GM04503 (cell line): ENCODE data around the gene MUC5B.

ENCODE experiments used
- DNase-seq: peaks from one replicate; pipeline ENCODE4 v3.0.0-alpha.2; 2012; ENCODE audit warnings: low read depth

Gene MUC5B

DNA sequence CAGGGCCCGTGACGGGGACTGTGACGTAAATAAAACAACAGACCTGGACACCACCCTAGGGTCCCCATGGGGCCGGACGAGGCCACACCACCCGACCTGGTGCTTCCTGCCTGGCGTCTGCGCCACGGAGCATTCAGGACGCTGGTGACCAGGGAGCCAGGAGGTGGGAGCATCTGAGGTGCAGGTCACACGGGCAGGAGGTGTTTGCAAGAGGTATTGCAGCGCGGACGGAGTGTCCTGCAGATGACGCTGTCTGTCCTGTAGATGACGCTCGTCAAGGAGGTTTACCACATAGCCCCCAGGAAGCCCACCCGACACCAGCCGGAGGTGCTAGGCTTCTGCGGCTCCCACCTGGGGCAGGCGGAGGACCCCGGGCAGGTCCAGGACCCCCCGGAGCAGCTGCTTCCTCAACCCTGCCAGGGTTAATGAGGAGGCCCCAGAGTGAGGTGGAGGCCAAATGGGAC is 986 bp upstream of the MUC5B start:
- no peak for DNase-seq

DNA sequence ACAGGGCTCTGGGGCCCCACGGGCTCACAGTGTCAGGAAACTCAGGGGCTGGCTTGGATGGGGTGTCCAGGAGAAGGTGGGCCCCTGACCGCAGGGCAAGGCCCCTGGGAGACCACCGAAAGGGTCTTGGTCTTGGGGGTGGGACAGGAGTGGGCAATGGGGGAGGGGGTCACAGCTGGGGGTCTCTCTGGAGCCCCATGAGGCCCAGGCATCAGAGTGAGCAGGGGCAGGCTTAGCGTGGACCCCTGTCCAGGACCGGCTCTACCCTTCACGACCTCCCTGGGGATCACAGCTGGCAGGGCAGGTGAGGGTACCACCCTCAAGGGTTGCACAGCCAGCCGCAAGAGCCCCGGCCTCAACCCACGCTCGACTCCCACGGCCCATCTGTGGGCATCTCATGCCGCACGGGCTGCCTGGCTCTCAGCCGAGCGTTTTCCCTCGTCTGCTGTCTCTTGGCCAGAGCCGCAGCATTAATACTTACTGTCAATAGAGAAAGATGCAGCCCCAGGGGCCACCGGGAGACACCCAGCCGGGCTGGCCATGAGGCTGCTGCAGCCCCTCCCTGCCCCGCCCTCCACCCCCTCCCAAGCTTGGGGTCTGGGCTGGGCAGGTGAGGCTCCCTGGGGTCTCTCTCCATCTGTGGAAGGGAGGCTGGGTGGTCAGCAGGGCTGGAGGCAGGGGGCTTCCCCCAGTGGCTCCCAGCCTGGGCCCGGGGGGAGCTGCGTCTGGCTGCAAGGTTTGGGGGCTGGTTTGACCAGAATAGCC is 662 bp downstream of the MUC5B start:
- DNase-seq, result no peak

DNA sequence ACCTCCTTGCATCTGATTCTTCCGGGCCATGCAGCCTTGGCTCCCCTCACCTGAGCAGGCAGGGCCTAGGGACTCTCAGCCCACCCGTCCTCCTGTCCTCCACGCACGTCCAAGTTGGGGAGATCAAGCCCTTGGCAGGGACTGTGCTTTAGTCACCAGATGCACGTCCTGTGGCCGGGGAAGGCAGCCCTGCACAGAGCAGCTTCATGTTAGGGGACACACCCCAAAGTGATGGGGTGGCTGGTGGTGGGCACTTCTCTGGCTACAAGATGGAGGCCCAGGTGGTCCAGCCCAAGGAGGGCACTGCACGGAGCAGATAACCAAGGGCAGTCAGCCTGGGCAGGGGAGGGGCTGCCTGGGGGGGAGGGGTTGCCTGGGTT is 1.2 kb downstream of the MUC5B start:
- DNase-seq, result no peak

DNA sequence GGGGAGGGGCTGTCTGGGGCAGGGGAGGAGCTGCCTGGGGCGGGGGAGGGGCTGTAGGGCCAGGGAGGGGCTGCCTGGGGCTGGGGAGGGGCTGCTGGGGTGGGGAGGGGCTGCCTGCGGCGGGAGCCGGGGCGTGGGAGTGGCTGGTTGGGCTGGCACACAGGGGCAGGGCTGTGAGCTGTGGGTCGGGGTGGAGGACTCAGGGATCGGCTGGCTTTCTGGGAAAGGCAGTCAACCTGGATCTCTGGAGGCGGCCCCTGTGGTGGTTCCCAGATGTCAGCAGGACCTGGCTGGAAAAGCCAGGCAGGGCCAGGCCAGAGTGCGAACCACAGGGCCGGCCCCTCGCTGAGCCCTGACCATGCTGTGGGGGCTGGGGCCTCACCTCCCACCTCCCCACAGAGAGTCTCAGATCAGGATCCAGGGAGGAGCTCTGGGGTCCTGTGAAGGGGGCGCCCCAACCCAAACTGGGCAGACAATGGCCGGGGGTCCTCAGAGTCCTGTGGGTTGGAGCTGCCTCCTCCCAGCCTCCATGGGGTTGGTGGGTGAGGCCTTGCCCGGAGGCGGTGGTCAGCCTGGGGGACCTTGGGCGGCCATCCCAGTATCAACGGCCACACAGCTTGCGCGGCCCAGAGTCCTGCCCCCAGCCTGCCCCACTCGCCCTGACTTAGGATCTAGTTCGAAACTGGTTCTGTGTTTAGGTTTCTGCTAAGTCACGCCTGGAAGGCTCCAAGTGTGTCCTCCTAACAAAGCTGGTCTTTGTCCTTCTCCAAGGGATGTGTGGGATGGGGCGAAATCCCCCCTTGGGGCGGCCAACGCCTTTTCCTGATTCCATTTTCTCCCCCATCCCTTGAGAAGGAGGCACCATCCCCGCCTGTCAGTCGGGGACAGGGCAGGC is 1.9 kb downstream of the MUC5B start:
- DNase-seq, result no peak

DNA sequence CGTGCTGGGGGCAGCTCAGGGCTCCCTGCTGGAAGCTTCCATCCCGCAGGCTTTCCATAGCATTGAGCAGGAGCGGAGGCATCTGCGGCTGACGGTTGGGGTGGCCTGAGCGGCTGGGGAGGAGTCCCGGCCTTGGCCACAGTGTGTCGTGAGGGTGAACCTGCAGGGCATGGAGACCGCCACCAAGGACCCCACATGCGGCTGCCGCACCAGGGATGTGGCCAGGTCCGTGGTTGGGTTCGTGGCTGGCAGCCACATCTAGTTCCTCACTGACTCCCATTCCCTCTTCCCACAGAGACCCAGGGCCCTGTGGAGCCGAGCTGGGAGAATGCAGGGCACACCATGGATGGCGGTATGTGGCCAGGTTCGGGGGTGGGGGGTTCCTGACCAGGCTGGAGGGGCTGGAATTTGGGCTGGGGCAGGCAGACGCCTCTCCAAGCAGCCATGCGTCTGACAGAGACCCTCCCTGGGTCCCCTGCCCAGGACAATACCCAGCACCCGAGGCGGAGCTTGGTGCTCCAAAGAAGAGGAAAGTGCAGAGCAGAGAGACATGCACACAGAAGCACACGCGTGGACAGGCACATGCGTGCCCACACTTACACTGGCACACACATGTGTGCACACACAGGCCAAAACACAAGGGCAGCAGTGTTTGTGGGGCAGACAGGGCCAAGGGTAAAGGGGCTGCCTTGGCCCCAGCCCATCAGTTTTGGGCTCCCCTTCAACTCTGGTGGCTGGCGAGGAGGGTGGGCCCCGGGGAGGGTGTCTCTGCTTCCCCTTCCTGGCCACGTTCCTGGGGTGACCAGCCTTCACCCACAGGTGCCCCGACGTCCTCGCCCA is 2.7 kb downstream of the MUC5B start:
- no peak for DNase-seq

DNA sequence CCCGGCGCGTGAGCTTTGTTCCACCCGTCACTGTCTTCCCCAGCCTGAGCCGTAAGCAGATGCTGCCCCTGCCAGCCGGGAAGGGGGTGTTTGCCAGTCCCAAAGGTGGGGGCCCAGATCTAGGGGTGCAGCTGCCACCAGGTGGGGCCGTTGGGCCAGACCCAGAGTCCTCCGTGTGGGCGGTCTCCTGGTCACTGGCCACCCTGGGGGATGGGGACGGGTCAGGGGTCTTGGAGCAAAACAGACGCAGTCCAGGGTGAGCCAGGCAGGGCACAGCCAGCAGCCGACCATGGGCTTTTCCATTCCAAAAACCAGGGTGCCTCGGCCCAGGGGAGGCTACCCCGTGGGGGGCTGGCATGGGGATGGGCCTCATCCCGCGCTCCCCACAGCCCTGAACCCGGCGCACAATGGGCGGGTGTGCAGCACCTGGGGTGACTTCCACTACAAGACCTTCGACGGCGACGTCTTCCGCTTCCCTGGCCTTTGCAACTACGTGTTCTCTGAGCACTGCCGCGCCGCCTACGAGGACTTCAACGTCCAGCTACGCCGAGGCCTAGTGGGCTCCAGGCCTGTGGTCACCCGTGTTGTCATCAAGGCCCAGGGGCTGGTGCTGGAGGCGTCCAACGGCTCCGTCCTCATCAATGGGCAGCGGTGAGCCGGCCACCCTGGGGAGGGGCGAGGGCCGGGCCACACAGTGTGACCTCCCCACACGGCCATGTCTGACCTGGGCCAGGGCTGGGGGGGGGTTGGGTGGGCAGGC is 3.5 kb downstream of the MUC5B start:
- no peak for DNase-seq

DNA sequence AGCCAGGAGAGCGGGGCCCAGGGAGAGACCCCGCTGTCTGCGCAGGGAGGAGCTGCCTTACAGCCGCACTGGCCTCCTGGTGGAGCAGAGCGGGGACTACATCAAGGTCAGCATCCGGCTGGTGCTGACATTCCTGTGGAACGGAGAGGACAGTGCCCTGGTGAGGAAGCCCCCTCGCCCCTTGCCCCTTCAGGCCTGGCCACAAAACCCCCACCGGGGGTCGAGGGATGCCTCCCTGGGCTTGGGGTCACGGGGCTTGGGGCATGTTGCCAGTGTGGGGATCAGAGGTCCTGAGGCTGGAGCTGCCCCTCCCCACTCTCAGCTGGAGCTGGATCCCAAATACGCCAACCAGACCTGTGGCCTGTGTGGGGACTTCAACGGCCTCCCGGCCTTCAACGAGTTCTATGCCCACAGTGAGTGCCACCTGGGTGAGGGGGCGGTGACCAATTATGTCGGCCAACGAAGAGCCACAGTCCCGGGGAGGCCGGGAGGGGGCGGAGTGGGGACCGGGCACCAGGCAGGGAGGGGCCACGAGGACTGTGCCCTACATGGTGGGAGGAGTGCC is 4.2 kb downstream of the MUC5B start:
- DNase-seq, result no peak

DNA sequence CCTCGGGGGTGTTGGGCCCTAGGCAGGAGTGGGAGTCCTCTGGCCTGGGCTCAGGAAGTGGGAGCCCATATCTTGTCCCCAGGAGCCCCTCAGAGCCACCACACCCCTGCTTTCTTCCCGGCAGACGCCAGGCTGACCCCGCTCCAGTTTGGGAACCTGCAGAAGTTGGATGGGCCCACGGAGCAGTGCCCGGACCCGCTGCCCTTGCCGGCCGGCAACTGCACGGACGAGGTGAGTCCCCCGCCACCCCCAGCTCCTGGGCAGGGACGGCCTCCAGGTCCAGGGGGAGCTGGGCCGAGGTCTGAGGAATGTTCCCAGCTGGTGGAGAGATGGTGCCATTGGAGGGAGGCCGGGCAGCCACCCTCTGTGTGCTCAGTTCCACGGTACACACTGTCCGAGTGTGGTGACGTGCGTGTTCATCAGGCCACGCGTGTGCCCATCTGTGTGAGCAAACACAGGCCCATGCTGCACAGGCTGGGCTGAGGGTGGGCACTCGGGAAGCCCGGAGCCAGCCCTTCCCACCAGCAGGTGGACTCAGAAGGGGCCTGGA is 4.8 kb downstream of the MUC5B start:
- no peak for DNase-seq

DNA sequence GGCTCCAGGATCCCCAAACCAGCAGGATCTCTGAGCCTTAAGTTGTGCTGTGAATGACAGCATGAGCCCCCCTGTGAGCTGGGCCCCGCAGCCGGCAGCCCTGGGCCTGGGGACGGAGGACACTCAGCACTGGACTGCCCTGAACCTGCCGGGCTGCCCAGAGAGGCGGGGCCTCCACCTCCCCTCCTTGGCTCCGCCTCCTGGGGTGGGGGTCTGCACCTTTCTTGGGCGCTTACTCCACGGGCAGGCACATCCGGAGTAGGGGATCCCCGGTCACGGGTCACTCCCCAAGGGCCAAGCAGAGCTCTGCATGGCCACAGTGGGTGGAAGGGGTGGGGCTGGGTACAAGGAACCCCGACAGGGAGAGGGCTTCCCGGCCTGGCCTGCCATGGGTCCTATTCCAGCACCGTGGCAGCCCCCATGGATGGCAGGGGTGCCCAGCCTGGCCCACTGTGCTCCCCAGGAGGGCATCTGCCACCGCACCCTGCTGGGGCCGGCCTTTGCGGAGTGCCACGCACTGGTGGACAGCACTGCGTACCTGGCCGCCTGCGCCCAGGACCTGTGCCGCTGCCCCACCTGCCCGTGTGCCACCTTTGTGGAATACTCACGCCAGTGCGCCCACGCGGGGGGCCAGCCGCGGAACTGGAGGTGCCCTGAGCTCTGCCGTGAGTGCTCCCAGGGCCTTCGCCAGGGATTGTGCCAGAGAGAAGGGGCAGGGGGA is 5.4 kb downstream of the MUC5B start:
- DNase-seq, result no peak

DNA sequence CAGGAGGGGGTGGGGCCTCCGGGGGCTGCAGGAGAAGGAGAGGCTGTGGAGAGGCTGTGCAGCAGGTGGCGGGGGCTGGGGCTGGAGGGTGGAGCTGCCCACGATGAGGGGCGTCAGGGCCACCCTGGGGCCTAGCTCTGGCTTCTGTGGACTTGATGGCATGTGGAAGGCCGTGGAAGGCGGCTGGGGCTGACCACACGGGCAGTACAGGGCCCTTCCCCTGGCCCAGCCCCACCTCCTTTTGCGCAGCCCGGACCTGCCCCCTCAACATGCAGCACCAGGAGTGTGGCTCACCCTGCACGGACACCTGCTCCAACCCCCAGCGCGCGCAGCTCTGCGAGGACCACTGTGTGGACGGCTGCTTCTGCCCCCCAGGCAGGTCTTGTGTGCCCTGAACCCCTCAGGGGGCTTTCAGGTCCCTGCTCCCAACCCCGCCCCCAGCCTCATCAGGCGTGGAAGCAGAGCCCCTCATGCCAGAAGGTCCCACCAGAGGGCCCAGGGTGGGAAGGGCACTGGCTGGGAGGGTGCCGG is 6.1 kb downstream of the MUC5B start:
- DNase-seq, result no peak

DNA sequence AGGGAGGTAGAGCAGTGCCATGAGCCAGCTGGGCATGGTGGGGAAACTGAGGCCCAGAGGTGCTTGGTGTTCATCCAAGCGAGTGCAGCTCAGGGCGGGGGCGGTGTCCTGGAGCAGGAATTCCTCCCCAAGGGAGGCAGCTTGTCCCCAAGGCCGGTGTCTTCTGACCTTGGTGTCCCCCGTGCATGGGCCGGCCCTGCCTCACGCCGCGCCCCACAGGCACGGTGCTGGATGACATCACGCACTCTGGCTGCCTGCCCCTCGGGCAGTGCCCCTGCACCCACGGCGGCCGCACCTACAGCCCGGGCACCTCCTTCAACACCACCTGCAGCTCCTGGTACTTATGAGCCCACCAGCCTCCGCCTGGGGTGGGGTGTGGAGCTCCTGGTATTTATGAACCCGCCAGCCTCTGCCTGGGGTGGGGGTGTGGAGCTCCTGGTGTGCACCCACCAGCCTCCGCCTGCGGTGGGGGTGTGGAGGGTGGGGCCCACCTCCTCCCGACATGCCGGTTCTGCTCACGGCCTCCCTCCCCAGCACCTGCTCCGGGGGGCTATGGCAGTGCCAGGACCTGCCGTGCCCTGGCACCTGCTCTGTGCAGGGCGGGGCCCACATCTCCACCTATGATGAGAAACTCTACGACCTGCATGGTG is 6.7 kb downstream of the MUC5B start:
- no peak for DNase-seq

DNA sequence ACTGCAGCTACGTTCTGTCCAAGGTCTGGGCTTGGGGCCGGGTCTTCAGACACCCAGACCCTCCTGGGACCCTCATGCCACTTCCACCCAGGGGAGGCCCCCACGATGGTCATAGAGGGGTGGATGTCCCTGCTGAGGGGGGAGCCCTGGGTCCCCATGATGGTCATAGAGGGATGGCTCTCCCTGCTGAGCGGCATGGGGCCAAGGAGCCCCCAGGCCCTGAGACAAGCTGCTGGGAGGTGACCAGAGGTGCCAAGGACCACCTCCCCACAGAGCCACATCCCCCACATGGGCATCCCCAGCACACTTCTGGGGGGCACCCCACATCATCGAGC is 7.2 kb downstream of the MUC5B start:
- no peak for DNase-seq

DNA sequence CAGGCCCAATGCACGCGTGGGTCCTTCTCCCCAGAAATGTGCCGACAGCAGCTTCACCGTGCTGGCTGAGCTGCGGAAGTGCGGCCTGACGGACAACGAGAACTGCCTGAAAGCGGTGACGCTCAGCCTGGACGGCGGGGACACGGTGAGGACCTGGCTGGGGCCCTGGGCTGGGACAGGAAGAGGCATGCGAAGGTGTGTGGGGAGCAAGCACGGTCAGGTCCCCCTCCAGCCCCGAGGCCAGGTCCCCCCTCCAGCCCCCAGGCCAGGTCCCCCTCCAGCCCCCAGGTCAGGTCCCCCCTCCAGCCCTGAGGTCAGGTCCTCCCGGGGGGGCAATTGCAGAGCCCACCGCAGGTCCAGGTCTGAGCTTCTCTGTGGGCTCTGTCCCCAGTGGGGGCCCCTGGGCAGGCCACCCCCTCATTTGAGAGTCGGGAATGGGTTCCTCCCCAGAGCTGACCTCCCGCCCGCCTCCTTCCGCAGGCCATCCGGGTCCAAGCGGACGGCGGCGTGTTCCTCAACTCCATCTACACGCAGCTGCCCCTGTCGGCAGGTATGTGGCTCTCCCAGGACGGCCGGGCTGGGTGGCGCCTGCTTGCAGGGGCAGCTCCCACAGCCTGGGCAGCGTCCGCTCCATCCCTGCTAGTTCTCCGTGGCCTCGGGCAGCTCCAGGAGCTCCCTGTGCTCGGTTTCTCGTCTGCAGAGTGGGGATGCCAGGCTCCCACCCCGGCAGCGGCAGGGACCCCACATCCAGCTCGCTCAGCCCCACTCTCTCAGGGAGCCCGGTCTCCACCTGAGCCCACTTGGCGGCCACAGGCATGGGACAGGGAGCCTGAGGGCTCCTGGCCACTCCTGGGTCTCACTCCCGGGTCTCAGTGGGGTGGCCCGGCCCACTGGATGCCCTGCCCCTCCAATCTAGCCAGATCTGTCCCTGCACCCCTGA is 7.9 kb downstream of the MUC5B start:
- DNase-seq, result no peak

DNA sequence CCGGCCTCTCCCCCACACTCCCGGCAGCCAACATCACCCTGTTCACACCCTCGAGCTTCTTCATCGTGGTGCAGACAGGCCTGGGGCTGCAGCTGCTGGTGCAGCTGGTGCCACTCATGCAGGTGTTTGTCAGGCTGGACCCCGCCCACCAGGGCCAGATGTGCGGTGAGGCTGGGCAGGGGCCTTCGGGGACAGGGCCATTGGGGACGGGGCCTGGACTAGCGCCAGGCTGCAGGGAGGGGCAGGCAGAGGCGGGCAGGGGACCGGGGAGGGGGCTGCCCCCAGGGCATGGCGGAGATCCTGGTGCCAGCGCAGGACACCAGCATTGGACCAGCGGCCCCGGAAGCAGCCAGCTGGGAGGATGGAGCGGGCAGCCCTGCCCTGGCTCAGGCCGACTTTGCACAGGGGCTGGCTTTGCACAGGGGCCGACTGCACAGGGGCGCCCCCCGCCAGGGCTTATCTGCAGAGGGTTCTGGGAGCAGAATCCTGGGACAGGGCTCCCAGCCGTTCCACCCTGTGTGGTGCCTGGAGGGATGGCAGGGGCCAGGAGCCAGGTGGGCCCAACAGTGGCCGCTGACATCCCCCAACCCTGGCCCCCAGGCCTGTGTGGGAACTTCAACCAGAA is 8.6 kb downstream of the MUC5B start:
- DNase-seq, result no peak

DNA sequence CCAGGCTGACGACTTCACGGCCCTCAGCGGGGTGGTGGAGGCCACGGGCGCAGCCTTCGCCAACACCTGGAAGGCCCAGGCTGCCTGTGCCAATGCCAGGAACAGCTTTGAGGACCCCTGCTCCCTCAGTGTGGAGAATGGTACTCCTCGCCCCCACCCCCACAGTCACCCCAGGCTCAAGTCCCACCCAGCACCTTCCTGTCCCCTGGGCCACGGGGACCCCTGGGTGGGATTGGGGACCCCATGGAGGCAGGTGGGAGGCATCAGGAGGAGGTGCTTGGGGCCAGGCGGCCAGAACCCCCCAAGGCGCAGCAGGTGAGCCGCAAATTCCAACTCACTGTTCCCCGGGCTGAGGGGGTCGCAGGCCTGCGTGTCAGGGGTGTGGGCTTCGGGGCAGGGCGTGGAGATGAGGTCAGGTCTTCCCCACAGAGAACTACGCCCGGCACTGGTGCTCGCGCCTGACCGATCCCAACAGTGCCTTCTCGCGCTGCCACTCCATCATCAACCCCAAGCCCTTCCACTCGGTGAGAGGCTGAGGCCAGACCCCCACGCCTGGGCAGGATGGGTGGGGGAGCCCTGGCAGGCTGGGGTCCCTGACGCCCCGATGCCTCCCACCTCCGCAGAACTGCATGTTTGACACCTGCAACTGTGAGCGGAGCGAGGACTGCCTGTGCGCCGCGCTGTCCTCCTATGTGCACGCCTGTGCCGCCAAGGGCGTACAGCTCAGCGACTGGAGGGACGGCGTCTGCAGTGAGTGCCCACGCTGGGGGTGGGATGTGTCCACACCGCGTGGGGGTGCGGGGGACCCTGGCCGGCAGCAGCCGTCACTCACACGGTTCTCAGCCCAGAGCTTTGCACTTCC is 9.4 kb downstream of the MUC5B start:
- no peak for DNase-seq

DNA sequence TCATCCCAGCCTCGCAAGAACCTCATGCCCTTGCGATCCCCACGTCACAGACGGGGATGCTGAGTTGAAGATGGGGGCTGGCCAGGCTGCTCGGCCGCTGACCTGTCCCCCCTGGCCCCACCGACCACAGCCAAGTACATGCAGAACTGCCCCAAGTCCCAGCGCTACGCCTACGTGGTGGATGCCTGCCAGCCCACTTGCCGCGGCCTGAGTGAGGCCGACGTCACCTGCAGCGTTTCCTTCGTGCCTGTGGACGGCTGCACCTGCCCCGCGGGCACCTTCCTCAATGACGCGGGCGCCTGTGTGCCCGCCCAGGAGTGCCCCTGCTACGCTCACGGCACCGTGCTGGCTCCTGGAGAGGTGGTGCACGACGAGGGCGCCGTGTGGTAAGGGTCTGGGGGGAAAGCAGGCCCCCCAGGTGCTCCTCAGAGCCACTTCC is 10.0 kb downstream of the MUC5B start:
- DNase-seq, result no peak
